Neuronal stem cell (in vitro differentiated cells): ENCODE measurements around the gene MPP2.

Experiments used
- DNase-seq: peaks from one replicate; pipeline ENCODE4 v3.0.0-alpha.2; 2013; ENCODE audit warnings: low spot score
- H2AFZ ChIP-seq: one replicate; pipeline ENCODE4 v1.6.1; 2013; ENCODE audit warnings: mild to moderate bottlenecking, low read length, inconsistent platforms
- H2AK5ac ChIP-seq: 2 replicates; pipeline ENCODE4 v1.6.1; 2013; ENCODE audit warnings: low read depth, mild to moderate bottlenecking, inconsistent platforms, low read length, moderate library complexity, mixed read lengths
- H2BK120ac ChIP-seq: 2 replicates; pipeline ENCODE4 v1.6.1; 2013; ENCODE audit warnings: low read depth, mild to moderate bottlenecking, inconsistent platforms, low read length, moderate library complexity, mixed read lengths
- H2BK12ac ChIP-seq: one replicate; pipeline ENCODE4 v1.6.1; 2013; ENCODE audit warnings: low read length, inconsistent platforms
- H2BK15ac ChIP-seq: 2 replicates; pipeline ENCODE4 v1.6.1; 2013; ENCODE audit warnings: mild to moderate bottlenecking, low read length, inconsistent platforms, mixed read lengths
- H2BK5ac ChIP-seq: one replicate; pipeline ENCODE4 v1.6.1; 2013; ENCODE audit warnings: inconsistent platforms, mild to moderate bottlenecking, low read length, moderate library complexity
- H3K14ac ChIP-seq: one replicate; pipeline ENCODE4 v1.6.1; 2013; ENCODE audit warnings: low read length, inconsistent platforms
- H3K18ac ChIP-seq: 2 replicates; pipeline ENCODE4 v1.6.1; 2013; ENCODE audit warnings: low read length, inconsistent platforms
- H3K23ac ChIP-seq: 2 replicates; pipeline ENCODE4 v1.6.1; 2013; ENCODE audit warnings: low read depth, mild to moderate bottlenecking, mixed read lengths, low read length, inconsistent platforms; ENCODE audit not compliant: poor library complexity
- H3K27ac ChIP-seq: replicated peaks from 3 replicates; pipeline ENCODE4 v1.5.1; 2013; ENCODE audit warnings: low read length, inconsistent platforms
- H3K27me3 ChIP-seq, 3 experiments: 2 replicates each; pipeline ENCODE4 v1.6.1; 2013; ENCODE audit warnings: low read length in 3 of 3, mild to moderate bottlenecking in 2 of 3, inconsistent platforms in 1 of 3, low read depth in 1 of 3, mixed read lengths in 1 of 3, moderate library complexity in 1 of 3; ENCODE audit not compliant: control insufficient read depth in 3 of 3, insufficient read depth in 3 of 3
- H3K36me3 ChIP-seq, 2 donors: replicated peaks in 1 of 2; 2 replicates each; pipeline ENCODE4 v1.6.1; 2013; ENCODE audit warnings: low read length in 2 of 2; ENCODE audit not compliant: control insufficient read depth in 2 of 2, insufficient read depth in 2 of 2
- H3K4ac ChIP-seq: 2 replicates; pipeline ENCODE4 v1.6.1; 2013; ENCODE audit warnings: inconsistent platforms, mild to moderate bottlenecking, low read length, moderate library complexity
- H3K4me1 ChIP-seq, 2 donors: 1 replicate in 1 of 2; 2 replicates in 1 of 2; pipeline ENCODE4 v1.6.1; 2013; ENCODE audit warnings: low read length in 2 of 2, low read depth in 1 of 2; ENCODE audit not compliant: control insufficient read depth in 2 of 2, insufficient read depth in 1 of 2
- H3K4me2 ChIP-seq: one replicate; pipeline ENCODE4 v1.6.1; 2013; ENCODE audit warnings: mild to moderate bottlenecking, low read length, inconsistent platforms; ENCODE audit not compliant: insufficient read depth, poor library complexity, severe bottlenecking
- H3K4me3 ChIP-seq, 2 donors: 2 replicates each; pipeline ENCODE4 v1.5.1; 2013; ENCODE audit warnings: low read length in 2 of 2, mild to moderate bottlenecking in 2 of 2, inconsistent platforms in 1 of 2, moderate library complexity in 1 of 2
- H3K79me1 ChIP-seq: one replicate; pipeline ENCODE4 v1.6.1; 2013; ENCODE audit warnings: low read depth, mild to moderate bottlenecking, inconsistent platforms, low read length, moderate library complexity
- H3K9ac ChIP-seq: one replicate; pipeline ENCODE4 v1.6.1; 2013; ENCODE audit warnings: mild to moderate bottlenecking, low read depth, low read length, inconsistent platforms; ENCODE audit not compliant: poor library complexity
- H3K9me3 ChIP-seq, 2 donors: replicated peaks in 1 of 2; 2 replicates each; pipeline versions ENCODE3 to v1.6.1; 2013; ENCODE audit warnings: low read length in 2 of 2, mild to moderate bottlenecking in 2 of 2, inconsistent platforms in 1 of 2, low read depth in 1 of 2, mixed read lengths in 1 of 2, moderate library complexity in 1 of 2; ENCODE audit not compliant: control insufficient read depth in 2 of 2, insufficient read depth in 1 of 2
- H4K8ac ChIP-seq: one replicate; pipeline ENCODE4 v1.6.1; 2013; ENCODE audit warnings: low read depth, mild to moderate bottlenecking, inconsistent platforms, low read length, moderate library complexity
- H4K91ac ChIP-seq: one replicate; pipeline ENCODE4 v1.6.1; 2013; ENCODE audit warnings: low read length, low read depth, mild to moderate bottlenecking, inconsistent platforms; ENCODE audit not compliant: poor library complexity
- WGBS, 2 donors: extraction: QIAGEN DNeasy Blood & Tissue Kit; methylation state at CpG; one replicate each; pipeline ENCODE4 v1.1.7; 2013; ENCODE audit warnings: missing lambda C conversion rate in 2 of 2, mixed read lengths in 1 of 2; ENCODE audit not compliant: insufficient read length in 2 of 2, insufficient replicate concordance in 1 of 2; ENCODE audit errors: extremely low coverage in 2 of 2; 5-methylcytosine and 5-hydroxymethylcytosine counted together

The MPP2 gene

GRCh38 chr17:43856141-43856540 lies 51.2 kb downstream of the MPP2 start:
- no peak overlapping the region for H2BK5ac ChIP-seq
- H2BK120ac ChIP-seq, result no peak overlapping the region
- H2AK5ac ChIP-seq, result no peak overlapping the region
- no peak overlapping the region for H4K91ac ChIP-seq
- H3K79me1 ChIP-seq, result no peaks in the 10 kb centered on the region
- no peak overlapping the region for H3K14ac ChIP-seq
- no peak overlapping the region for H3K23ac ChIP-seq
- H3K4me2 ChIP-seq, result no peak overlapping the region
- DNase-seq, result no peak
- H2BK15ac ChIP-seq, result no peak overlapping the region
- no peak overlapping the region for H2BK12ac ChIP-seq
- no peak overlapping the region for H3K18ac ChIP-seq
- H3K9ac ChIP-seq, result no peak overlapping the region
- H3K4me3 ChIP-seq, result no peak overlapping the region
- peaks cover 0 to 58% (median 0%) of the 10 kb centered on the region in 3 experiments for H3K27me3 ChIP-seq
- WGBS, 2 donors, result no CpG with 5 or more reads among the region's 3 CpGs
- no peak overlapping the region for H3K27ac ChIP-seq
- H4K8ac ChIP-seq, result no peak overlapping the region
- peaks cover 4 to 9% of the 10 kb centered on the region in 2 donors for H3K4me1 ChIP-seq
- no peaks in the 10 kb centered on the region for H3K9me3 ChIP-seq
- no peaks in the 10 kb centered on the region for H3K36me3 ChIP-seq
- no peak overlapping the region for H2AFZ ChIP-seq
- H3K4ac ChIP-seq, result no peak overlapping the region

- no peak overlapping the region for H2BK5ac ChIP-seq
- H4K91ac ChIP-seq, result no peak overlapping the region
- H2BK15ac ChIP-seq, result no peak overlapping the region
- no peak overlapping the region for H4K8ac ChIP-seq
- H3K4ac ChIP-seq, result no peak overlapping the region
- no peaks in the 10 kb centered on the region for H3K79me1 ChIP-seq
- H2AK5ac ChIP-seq, result no peak overlapping the region
- no peaks in the 10 kb centered on the region for H3K36me3 ChIP-seq
- H3K27me3 ChIP-seq, result peaks cover 0 to 58% (median 0%) of the 10 kb centered on the region in 3 experiments
- H3K23ac ChIP-seq, result no peak overlapping the region
- H3K14ac ChIP-seq, result no peak overlapping the region
- H2BK120ac ChIP-seq, result no peak overlapping the region
- no peak overlapping the region for H3K9ac ChIP-seq
- peak overlapping the region; percentile 6 for H3K18ac ChIP-seq
- H3K9me3 ChIP-seq, result no peaks in the 10 kb centered on the region
- H2AFZ ChIP-seq, result no peak overlapping the region
- no peak for DNase-seq
- peaks cover 4 to 9% of the 10 kb centered on the region in 2 donors for H3K4me1 ChIP-seq
- H3K4me3 ChIP-seq, result no peak overlapping the region
- H3K27ac ChIP-seq, result no peak overlapping the region
- WGBS, 2 donors, result no CpG with 5 or more reads among the region's 9 CpGs
- H3K4me2 ChIP-seq, result no peak overlapping the region
- no peak overlapping the region for H2BK12ac ChIP-seq
These were observed 52.3 kb downstream of the MPP2 start for GRCh38 chr17:43855061-43855460.

GRCh38 chr17:43854498-43854897 lies 52.8 kb downstream of the MPP2 start:
- peak overlapping the region; percentile 6 for H3K9ac ChIP-seq
- no peak overlapping the region for H3K4ac ChIP-seq
- H3K4me1 ChIP-seq, result peaks cover 4 to 9% of the 10 kb centered on the region in 2 donors
- no peak overlapping the region for H3K27ac ChIP-seq
- H2BK5ac ChIP-seq, result no peak overlapping the region
- no peaks in the 10 kb centered on the region for H3K36me3 ChIP-seq
- no peak overlapping the region for H2AFZ ChIP-seq
- H2BK120ac ChIP-seq, result no peak overlapping the region
- no peak overlapping the region for H3K4me3 ChIP-seq
- H2AK5ac ChIP-seq, result no peak overlapping the region
- no peak overlapping the region for H3K14ac ChIP-seq
- no CpG with 5 or more reads among the region's 8 CpGs for WGBS, 2 donors
- H3K27me3 ChIP-seq, result peaks cover 0 to 54% (median 0%) of the 10 kb centered on the region in 3 experiments
- no peak overlapping the region for H4K91ac ChIP-seq
- no peaks in the 10 kb centered on the region for H3K79me1 ChIP-seq
- no peak for DNase-seq
- H3K18ac ChIP-seq, result no peak overlapping the region
- no peak overlapping the region for H3K4me2 ChIP-seq
- no peak overlapping the region for H4K8ac ChIP-seq
- H2BK12ac ChIP-seq, result no peak overlapping the region
- H3K9me3 ChIP-seq, result no peaks in the 10 kb centered on the region
- H2BK15ac ChIP-seq, result no peak overlapping the region
- H3K23ac ChIP-seq, result no peak overlapping the region

GRCh38 chr17:43853546-43853945 lies 53.8 kb downstream of the MPP2 start:
- no peak overlapping the region for H3K27ac ChIP-seq
- no peaks in the 10 kb centered on the region for H3K9me3 ChIP-seq
- no peak overlapping the region for H3K18ac ChIP-seq
- peak overlapping the region; percentile 9 for H2AK5ac ChIP-seq
- no CpG with 5 or more reads among the region's 7 CpGs for WGBS, 2 donors
- H2BK15ac ChIP-seq, result no peak overlapping the region
- DNase-seq, result no peak
- no peak overlapping the region for H4K91ac ChIP-seq
- no peak overlapping the region for H2BK5ac ChIP-seq
- H3K14ac ChIP-seq, result no peak overlapping the region
- peaks cover 0 to 51% (median 0%) of the 10 kb centered on the region in 3 experiments for H3K27me3 ChIP-seq
- H3K9ac ChIP-seq, result no peak overlapping the region
- H3K4me3 ChIP-seq, result no peak overlapping the region
- H3K4me2 ChIP-seq, result no peak overlapping the region
- H2AFZ ChIP-seq, result no peak overlapping the region
- H3K79me1 ChIP-seq, result no peaks in the 10 kb centered on the region
- H3K4ac ChIP-seq, result no peak overlapping the region
- no peak overlapping the region for H4K8ac ChIP-seq
- H3K36me3 ChIP-seq, result no peaks in the 10 kb centered on the region
- H3K4me1 ChIP-seq, result peaks cover 4 to 9% of the 10 kb centered on the region in 2 donors
- no peak overlapping the region for H2BK12ac ChIP-seq
- H3K23ac ChIP-seq, result no peak overlapping the region
- H2BK120ac ChIP-seq, result no peak overlapping the region
